ENCODE data around the gene TRPC1.

TRPC1 gene

DNA sequence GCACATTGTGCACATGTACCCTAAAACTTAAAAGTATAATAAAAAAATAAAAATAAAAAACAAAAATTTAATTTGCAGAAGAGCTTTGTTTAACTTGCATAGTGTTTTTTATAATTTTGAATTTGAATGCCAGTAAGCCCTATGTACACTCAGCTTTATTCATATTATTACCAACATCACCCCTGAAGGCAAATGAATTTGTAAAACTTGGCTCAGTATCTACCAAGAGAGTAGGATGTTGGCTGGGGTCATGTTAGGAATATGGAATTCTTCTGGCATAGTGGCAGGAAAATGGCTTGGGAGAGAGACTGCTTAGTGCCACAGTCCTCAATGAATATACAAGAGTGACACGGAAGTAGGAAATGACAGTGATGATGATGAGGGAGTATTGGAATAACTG lies 30.7 kb downstream of the TRPC1 start:
- no peak for DNase-seq

DNA sequence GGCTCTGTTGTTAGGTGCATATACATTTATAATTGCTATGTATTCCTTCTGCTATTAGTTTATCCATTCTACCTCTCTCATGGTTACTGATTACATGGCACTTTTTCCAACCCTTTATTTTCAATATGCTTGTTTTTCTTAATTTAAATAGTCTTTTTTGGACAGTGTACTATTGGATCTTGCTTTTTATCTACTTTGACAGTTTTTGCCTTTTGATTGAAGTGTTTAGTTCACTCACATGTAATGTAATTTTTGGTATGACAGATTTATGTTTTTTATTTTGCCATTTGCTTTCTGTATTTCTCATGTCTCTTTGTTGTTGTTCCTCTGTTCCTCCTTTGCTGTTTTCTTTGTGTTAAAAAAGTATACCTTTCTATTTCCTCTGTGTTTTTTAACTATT lies 44.5 kb downstream of the TRPC1 start:
- no peak for DNase-seq

DNA sequence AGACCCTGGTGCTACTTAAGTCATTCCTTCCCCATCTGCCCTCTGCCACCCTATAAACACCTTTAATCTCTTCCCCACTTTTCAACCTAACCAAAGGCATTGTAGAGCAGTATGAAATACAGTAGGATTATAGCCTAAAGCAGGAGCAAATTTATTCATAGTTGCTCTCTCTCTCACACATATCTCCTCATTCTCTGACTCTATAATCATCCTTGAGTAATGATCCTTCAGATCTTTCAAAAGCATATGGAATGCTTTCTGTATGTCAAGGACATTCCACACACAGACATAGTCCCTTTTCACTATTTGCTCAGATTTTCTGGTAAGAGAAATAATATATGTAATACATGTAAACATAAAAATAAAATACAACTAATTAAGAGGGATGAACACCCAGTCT lies 54.1 kb downstream of the TRPC1 start:
- no peak for DNase-seq

DNA sequence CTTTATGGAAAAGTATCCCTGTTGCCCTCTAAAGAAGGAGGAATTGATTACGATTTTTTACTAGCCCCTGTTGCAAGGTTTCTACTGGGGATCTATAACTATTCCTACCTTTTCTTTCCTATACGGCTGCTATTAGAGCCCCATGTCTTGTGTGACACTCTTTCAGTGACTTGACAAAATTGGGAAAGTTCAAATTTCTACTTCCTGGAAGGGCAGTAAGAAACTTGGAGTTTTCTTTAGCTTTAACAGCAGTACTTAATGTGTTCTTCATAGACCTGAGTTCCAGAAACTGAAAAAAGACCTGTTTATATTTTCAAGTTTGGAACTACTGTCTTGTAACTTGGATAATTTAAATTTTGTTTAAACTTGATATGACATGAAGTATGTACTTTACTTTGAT lies 54.7 kb downstream of the TRPC1 start:
- DNase-seq: no peak

DNA sequence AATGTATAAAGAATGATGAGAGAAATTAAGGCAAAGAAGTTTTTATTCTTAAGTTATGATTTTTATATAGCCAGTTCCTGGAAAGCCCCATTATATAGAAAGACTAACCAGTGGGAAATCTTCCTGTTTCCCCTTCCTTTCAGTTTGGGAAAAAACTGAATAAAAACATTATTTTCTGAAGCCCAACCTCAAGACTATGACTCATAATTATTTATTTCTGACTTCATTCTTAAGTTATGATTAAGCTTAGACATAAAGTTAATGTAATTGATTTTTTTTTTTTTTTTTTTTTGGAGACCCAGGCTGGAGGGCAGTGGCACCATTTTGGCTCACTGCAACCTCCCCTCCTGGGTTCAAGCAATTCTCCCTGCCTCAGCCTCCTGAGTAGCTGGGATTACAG lies 55.8 kb downstream of the TRPC1 start:
- no peak for DNase-seq

DNA sequence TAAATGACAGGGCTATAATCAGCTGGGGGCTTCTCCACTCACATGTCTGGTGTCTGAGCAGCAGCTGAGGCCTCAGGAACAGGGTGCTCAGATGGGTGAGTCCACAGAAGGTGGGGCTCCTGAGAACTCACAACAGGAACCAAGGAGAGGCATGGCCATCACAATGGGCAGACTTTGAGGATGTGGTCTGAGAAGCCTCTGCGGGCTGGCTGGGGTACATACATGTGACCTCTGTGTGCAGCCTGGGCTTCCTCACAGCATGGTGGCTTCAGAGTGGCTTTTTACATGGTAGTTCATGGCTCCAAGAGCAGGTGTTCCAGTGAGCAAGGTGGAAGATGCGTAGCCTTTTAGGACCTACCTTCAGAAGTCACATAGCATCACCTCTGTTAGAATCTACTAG lies 58.8 kb downstream of the TRPC1 start:
- no peak for DNase-seq

DNA sequence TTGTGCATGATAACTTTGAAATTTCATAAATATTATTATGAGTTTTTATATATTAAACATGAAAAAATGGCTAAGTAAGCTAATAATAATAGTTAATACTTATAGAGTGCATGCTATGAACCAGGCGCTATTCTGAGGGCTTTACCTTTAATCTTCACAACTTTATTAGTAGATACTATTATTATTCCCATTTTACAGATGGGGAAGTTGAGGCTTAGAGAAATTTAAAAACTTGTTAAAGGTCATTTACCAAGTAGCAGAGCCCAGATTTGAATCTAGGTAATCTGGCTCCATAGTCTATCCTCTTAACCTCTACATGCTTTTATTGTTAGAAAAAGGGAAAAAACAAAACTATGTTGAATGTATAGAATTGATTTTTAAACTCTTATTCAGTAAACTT lies 60.4 kb downstream of the TRPC1 start:
- no peak for DNase-seq

DNA sequence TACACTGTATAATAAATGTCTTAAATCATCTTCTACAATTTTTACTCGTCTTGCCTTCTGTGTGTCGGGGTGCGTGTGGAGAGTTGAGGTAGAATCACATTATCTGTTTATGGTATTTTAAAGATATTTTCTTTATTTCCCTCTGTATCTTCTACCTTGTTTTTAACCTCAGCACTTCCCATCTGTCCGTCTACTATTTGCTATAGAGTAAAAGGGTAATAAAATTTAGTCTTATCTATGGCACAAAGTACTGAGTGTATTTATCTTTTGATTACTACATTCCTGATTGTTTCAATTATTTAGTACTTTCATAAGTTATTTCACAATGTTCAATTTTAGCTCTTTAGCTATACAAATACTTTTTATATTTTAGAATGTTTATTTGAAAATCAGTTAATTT lies 62.2 kb downstream of the TRPC1 start:
- DNase-seq: no peak

DNA sequence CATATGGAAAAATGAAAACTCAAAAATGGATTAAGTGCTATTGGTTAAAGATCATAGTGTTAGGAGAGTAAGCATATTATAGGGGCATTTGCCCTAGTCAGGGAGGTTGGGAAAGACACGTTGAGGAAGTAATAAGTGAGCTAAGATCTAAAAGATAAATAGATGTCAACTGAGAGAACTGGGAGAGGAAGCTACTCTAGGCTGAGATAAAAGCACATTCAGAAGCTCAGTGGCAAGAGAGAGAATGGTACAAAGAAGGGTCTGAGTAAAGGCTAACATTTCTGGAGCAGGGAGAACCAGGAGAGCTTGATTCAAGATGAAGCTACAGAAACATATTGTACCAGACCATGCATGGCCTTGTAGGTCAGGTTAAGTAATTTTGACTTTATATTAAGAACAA lies 63.9 kb downstream of the TRPC1 start:
- peak in 1 of 4 experiments; percentile 5 for DNase-seq

DNA sequence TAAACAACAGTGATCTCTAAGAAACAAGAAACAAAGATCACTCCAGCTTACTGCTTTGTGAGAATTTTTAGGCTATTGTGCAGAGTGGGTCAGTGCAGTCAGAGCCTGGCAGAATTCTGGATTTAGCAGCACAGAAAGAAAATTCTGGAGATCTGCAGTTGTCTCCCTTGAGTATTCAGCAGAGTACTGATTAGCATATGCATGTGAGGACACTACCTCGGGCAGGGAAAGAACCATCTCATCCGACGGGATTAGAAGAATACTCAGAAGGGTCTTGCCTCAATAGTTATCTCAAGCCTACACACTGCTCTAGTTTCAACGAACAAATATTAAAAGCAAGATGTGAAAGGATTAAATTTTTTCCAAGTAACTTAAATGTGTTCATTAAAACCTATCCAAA lies 70.7 kb downstream of the TRPC1 start:
- DNase-seq: no peak

DNA sequence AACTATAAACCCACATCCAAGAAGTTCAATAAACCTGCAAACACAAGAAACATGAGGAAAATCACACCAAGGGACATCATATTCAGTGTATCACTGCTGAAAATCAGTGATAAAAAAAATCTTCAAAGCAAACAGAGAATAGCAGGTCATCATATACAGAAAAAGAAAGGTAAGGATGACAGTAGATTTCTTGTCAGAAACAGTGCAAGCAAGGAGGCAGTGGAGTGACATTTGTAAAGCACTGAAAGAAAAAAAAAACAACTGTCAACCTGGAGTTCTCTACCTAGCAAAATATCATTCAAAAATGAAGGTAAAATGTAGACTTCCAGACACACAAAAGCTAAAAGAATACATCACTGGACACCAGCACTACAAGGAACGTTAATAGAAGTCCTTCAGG lies 71.5 kb downstream of the TRPC1 start:
- no peak for DNase-seq

DNA sequence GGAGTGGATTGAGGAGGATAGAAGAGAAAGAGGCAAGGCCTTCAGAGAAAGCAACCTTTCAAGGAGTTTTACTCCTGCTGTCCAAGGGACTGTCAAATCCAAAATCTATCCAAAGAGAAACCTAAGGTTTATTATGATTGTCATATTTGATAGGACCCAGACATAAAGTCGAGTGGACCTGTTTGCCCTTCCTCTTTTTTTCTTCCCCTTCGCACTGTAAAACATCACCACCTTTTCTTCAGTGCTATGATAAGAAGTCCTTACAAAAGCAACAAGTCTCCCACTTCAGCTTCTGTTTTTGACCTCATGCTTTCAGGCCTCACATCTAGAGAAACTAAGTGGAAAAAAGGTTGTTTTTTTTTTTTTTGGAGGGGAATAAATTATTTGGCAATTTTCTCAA lies 73.0 kb downstream of the TRPC1 start:
- DNase-seq: no peak

DNA sequence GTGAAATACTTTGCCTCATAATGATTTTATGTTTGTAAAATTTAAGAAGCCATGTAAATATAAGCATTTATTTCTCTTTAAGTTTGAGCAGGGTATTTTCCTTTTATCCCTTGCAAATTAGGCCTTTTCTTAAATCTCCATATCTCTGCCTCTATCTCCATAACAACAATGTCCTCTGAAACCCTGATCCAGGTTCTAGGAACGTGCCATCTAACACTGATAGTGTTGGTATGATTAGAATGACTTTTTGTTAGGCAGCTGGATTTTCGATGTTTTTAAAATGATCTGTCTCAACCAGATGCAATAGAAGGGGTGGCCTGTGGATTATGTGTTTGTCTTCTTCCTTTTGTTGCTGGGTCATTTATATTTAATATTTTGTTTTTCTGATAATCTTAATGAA lies 77.9 kb downstream of the TRPC1 start:
- no peak for DNase-seq

DNA sequence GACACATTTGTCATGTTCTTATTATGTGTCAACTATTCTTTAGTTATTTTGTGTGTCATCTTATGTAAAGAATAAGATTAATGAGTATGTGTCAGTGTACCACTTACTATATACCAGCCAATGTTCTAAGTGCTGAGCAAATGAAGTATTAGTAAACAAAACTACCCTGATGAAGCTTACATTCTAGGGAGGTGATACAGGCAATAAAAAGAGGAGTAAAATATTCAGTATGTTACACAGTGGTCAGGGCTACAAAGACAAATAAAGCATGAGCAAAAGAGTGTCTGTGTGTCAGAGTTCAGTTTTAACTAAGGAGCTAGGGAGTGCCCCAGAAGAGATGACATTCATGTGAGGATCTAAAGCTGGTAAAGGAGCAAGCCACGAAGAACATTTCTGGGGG lies 79.1 kb downstream of the TRPC1 start:
- no peak for DNase-seq

DNA sequence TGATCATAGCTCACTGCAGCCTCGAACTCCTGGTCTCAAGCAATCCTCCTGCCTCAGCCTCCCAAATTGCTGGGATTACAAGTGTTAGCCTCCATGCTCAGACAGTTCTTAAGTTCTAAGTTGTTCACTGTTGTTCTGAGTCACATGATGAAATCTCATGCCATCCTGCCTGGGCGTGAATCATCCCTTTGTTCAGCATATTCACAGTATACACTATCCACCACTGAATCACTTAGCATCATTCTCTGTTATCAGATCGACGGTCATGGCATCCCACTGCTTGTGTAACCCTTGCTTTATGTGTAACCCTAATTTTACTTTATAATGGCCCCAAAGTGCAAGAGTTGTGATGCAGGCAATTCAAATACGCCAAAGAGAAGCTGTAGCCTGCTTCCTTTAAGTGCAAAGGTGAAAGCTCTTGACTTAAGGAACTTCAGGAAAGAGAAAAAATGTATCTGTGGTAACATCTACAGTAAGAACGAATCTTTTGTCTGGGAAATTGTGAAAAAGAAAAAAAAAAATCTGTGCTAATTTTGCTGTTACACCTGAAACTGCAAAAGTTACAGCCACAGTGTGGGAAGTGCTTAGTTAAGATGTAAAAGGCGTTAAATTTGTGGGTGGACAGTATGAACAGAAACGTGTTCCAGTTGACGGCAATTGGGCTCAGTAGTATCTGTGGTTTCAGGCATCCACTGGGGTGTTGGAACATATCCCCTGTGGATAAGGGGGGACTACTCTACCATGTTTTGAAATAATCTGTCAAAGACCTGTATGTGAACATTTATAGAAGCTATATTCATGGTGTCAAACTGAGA lies 84.5 kb downstream of the TRPC1 start:
- DNase-seq: no peak

DNA sequence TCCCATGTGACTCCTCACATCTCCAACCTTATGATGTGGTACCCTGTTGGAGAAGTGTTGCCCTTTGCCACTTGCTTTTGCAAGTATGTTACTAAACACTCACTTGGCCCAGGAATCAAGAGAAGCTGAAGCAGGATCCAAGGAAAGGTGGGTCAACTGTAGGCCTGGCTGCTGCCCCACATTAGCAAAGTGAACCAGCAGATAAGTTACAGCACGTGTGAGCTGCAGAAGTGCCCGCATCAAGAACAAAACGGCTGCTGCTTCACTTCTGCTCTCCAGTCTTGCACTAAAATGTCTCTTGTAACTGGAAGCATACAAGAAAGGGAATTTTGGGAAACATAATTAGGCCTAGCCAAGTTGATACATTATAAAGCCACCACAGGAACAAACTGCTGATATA lies 85.4 kb downstream of the TRPC1 start:
- DNase-seq: no peak

DNA sequence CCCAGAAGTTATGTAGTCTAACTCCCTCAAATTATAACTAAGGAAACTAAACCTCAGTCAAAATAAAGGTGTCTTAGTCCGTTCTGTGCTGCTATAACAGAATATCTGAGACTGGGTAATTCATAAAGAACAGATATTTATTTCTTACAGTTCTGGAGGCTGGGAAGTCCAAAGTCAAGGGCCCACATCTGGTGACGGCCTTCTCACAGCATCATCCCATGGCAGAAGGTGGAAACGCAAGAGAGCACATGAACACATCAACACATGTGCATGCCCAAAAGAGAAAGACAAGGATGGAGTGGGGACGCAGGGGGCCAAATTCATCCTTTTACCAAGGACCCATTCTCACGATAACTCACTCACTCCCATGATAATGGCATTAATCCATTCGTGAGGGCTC lies 92.0 kb downstream of the TRPC1 start:
- no peak for DNase-seq

DNA sequence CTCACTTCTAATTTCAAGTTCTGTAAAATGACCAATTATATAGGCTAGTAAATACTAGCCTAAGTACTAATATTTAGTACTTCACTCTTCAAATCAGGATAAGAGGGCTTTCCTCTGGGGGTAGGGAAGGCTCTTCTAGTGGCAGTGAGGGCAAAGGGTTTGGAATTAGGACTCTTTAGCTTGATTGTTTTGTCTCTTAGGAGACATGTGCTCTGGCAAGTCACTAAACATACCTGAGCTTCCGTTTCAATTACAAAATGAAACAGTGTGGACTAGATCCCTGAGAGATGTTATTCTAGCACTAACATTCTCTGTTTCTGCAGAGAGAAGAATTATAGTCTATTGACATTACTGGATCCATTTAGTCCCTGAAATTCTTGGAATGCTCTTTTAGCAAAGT lies 93.5 kb downstream of the TRPC1 start:
- DNase-seq: no peak

DNA sequence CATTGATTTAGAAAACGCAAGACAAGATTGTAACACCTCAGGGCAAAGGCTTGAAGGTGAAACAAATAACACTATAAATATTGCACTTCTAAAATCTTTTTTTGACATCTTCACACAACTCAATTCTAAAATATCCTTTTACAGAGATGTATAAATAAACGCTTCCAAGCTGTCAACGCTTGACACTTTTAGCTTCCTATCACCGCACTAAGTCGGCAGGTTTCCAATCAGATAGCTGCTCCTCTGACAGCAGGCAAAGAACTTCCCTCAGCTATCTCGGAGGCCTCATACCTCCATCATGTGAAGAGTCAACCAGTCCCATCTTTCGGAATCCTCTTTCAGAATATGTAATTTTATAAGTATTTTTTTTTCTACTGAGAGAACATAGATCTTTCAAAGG lies 94.1 kb downstream of the TRPC1 start:
- no peak for DNase-seq

DNA sequence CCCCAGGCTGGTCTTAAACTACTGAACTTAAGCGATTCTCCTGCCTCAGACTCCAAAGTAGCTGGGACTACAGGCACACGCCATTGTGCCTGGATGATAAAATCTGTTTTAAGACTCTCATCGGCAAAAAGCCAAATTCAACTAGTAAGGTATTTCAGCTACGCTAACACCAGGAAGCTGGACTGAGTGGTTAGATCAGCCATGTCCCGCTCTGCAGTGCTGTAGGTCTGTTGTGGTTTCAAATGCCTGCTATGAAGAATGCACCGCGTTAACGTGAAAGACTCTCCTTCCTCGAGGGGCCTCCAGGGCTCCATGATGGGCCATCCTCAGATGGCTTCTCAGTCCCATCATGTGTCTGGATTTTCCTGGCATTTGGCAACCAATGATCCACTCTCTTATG lies 94.8 kb downstream of the TRPC1 start:
- no peak for DNase-seq

DNA sequence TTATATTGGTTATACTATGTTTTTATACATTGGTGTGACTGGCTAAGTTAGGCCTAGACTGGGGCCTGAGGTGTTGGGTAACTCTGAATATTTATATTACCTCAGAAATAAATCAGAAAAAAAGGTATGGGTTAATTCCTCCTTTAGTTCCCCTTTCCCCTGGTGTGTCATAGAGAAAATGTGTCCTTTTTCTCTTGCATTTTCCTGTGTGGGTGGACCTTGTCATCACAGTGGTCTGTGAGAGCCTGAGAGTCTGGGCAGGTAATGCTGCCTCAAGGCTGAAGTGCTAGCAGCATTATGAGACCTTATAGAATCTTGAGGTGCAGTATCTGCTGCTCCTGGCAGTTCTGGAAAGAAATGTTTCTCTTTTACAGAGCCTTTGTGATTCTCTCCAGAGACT lies 95.3 kb downstream of the TRPC1 start:
- peak; percentile 30 to 70 (median 56) for DNase-seq

DNA sequence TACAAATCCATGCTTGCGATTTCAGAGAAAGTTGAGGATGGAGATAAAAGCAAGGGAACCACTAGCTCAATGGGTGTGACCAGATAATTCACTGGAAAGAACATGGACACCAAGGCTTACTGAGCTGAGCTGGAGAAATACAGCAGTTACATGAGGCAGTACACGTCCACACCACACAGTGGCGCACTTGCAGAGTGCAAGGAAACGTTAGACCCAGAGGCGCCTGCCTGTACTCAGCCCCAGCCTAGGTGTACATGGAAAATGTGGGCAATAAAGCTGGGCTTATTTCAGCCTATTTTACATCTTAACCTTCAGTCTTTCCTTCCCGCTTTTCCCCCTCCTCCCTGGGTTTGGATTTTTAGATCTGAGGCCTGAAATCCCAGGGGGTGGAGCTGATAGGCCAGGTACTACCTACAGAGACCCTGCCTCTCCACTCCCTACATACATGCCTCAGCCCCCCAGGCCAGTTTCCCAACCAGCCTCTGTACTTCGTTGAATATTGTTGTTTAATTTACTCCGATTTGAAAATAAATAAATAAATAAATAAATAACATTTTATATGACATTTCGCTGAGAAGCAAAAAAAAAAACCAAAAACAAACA lies 105.0 kb downstream of the TRPC1 start:
- peak; percentile 84 to 92 (median 88) for DNase-seq

DNA sequence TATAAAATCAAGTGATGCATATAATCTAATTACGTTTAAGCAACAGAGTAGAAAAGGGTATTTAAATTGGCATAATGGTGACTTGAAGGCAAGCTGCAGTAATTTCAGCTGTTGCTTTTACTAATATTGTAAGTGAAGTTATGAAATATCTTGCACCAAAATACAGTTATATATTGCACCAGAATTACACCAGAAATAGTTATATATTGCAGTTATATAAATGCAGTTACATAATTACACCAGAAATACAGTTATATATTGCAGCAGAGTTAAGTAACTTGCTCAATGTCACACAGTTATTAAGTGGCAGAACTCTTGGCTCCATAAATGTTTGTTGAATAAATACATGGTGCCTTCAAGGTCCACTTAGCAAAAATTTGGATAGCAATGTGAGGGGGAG lies 113.7 kb downstream of the TRPC1 start:
- DNase-seq: no peak

DNA sequence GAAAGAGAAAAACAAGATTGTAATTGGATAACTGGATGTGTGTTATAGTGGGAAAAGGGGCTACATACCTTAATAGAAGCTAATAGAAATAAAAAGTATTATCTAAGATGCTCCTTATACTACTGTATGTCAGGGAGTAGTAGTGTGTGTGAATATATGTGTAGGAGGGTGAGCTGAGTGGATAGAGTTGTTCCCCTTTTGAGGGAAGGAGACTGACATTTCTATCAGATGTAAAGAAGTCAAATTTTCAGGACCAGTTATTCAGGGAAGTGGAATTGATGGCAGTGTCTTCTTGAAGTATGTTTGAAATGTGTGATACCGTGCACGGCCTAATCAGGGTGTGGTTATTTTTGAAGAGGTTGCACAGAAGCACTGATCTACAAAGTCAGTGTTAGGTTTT lies 116.0 kb downstream of the TRPC1 start:
- DNase-seq: peak in 3 of 4 experiments; percentile 15 to 53 (median 52)

All from suppressor macrophage (primary cell).